ENCODE results near the gene NR5A2.
A peak's percentile ranks its signal among the peaks of the same experiment; 100 is the strongest.

The NR5A2 gene

DNA sequence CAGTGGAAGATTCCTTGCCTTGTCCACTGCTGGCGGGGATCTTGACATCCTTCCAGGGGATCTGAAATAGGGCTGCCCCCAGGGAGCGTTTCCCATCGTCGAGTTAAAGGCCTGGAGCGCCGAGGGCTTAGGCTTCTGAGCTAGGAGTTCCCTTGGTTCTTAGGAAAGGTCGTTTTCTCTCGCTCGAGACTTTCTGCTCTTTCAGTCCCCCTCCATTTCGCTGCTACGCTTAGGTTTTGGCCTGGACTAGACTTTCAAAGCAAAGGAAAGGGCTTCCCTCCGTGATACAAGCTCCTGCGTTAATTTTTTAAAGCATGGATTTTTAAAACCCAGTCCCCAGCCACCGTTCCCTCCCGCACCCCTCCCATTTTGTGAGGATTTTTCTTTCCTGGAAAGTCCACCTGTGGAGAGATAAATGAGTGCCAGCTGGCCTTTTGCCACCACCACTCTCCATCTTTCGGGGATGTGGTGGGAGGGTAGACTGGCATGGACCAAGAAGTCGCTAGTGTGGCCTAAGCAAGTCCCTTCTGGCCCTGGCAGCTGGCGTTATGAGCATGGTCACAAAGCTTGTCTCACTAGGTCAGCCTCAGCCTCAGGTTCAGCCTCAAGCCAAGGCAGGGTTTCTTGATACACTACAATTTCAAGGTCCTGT, 9.2 kb downstream of the NR5A2 start:
- no peak for DNase-seq

DNA sequence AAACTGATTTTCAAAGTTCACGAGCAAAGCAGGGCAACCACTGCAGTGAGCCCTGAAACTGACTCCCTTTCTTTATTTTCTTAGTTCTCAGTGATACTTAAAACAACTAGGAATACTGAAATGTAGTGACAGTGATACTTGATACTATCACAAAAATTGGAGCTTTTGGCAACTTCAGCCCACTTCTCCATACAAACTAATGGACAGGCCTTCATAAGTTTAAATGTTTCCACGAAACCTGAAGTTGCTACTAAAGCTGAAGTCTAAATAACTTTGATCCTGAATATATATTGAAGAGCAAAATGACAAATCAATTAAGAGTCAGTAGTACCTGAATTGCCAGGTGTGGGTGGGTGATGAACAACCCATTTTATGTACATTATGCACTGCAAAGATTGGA, 10.0 kb downstream of the NR5A2 start:
- DNase-seq, result no peak

DNA sequence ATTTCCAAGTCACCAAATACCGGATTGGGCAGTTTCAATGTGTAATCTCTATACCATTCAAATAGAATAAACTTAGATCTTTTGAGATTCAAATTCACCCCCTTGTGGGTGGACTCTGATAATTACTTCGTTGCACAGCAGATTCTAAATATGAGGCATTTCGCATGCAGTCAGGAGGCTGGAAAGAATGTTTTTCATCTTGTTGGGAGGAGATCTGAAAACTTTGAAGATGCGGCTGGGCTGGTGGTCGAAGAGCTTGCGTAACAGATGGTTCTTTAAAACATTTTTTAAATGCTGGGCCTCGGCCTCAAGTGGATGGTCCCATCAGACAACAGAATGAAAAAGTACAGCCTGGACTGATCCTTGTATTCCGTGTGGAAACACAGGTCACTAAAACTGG, 10.4 kb downstream of the NR5A2 start:
- no peak for DNase-seq

DNA sequence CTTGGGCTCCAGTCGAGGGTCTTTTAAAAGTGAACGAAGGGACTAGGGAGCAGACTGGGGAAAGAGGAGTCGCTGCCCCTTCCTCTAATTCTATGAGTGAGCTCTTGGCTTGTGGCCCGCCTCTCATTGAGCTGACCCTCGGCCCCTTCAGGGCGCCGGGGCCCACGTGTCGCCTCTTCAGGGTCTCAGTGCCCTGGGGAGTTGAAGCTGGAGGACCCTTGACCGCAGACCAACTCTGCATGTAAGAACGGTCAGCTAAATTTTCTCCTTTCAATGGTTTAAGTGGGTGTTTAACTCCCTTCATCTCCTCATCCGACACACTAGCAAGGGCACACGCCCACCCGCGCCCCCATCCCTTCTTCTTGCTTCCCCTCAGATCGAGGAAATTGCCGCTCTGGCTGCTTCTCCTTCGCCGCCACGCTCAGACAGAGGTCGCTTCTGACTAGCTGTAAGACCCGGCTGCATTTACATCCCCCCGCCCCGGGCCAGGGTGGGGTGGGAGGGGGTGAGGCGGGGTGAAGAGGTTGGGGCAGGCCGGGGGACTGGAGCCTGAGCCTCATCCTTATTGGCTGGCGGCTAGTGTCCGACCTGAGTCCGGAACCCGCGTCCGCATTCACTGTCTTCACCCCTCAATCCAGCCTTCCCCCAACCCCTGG, 10.9 kb downstream of the NR5A2 start:
- DNase-seq, result no peak

DNA sequence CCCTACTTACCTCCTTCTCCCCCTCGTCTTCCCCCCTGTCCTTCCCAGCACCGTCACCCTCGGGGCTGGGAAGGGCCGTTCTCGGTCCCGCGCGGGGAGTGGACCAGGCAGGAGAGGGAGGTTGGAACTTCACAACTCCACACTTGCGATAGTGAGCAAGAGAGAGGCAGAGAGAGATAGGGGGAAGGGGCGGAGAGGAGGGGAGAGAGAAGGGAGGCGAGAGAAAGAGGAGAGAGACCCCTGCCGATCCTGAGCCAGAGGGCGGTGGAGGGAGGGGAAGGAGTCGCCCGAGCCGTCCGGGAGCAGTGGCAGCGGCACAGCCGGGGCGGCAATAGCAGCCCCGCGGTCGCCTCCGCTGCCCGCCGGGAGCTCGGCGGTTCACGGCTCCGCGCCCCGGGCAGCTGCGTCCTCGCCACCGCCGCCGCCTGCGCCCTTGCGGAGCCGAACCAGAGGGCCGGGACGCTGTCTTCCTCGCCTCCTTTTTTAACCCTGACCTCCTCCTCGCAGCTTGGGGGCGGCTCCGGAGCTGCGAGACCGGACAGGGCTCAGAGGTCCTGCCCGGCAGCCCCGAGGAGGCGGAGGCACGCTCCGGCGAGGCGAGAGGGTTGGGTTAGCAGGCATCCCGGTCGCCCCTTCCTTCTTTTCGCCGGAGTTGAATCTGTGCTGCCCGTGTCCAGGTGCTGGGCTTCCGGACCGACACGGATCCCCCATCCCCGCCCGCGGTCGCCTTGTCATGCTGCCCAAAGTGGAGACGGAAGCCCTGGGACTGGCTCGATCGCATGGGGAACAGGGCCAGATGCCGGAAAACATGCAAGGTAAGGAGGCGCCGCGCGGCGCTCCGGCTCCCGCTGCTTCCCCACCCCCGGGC, 11.7 kb downstream of the NR5A2 start:
- peak; percentile 53 for DNase-seq

DNA sequence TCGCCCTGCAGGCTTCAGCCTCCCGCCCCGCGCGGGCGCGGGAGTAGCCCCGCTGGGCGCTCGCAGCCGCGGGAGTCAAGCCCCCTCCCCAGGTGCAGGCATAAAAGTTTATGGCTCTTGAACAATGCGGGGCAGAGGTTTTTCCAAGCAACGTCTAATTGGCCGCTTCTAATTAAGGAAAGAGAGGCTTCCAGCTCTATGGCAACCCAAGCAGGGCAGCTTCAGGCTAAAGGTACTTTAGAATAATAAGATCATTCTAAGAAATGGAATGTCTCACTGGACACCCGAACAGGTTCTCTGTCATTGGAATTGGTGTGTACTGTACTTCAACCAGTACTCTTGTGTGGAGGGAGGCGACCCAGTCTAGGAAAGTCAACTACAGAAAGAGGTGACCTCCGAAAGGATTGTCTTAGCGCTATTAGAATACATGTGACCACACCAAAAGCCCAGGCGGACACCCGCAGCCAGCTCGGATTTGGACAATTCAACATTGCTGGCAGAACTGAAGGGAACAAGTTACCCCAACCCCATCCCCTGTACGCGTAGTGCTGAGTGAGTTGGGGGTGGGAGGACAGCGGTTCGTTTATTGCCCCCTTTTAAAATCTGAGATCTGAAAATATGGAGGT, 12.5 kb downstream of the NR5A2 start:
- no peak for DNase-seq

DNA sequence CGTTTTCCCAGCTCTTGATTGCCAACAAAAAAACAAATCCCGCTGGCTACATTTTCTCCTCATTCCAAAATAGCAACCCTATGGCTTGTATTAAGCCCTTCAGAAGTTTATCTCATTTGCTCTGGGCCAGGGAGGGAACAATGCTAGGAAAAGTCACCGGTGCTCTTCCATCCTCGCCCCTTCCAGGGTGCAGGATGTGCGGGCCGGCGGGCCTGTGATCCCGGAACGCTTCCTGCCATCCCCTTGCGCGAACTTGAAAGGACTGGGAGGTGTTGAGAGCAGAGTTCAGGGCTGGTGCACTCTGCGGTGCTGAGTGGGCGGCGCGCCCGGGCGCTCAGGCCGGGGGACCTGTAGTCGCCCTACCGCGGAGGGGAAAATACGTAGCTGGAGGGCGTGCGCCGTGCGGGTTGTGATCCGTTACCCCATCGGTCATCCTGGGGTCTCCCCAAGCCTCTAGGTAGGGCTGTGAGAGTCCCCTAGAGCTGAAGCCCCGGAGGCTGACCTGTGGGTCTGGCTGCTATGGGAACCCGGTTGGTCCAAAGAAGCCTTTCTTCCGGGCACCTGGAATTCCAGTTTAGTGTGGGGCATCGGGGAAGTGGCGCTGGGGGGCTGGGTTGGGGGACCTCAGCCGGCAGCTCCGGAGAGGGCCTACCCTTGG, 13.1 kb downstream of the NR5A2 start:
- DNase-seq, result no peak

DNA sequence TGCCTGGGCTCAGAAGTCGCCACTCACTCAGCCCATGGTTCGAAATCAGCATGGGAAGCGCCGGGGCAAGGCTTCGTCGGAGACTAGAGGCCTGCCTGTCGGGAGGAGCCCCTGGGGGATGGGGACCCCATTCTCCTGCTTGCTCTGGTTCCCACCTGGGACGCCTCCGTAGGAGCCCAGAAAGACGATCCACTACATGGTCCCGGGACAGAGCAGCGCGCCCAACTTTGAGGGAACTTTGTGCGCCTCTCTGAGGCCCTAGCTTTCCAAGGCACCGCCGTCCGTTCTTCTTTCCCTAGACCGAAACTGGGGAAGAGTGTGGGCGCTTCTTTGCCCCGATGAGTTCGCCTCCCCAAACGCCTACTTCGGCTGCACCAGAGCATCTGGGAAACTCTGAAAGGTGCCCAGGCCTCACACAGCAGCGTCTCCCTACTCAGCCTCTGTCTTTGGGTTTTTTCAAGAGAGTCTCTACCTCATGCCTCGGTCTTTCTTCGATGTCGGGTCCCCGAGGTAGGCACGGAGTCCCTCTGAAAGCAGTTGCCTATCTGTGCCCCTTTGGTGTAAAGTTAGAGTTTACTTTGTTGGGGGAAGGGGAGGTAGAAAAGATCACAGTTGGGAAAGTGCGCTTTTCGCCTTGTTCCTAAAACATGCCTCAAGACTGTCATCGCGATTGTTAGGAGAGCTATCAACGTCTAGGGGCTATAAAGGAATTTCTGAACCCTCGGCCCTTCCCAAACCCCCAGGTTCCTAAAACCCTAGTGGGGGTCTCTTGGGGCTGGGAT, 14.0 kb downstream of the NR5A2 start:
- no peak for DNase-seq

DNA sequence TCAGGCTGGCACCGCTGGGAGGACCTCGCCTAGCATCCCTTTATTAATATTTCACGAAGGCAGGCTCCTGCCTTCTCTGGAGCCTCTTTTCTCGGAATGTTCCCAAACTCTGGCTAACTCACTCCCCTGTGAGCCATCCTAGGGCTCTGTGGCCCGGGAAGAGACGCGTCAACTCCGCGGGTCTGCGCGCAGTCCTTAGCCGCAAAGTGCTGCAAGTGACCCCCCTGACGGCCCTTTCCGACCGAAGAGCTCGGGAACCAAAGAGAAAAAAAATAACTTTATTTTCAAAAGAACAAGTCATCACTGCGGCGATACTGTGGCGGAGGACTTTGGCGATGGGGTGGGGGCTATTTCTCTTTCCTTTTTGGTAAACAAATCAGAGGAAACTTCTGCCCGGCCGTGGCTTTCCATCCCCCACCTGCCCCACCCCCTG, 14.6 kb downstream of the NR5A2 start:
- DNase-seq, result no peak

DNA sequence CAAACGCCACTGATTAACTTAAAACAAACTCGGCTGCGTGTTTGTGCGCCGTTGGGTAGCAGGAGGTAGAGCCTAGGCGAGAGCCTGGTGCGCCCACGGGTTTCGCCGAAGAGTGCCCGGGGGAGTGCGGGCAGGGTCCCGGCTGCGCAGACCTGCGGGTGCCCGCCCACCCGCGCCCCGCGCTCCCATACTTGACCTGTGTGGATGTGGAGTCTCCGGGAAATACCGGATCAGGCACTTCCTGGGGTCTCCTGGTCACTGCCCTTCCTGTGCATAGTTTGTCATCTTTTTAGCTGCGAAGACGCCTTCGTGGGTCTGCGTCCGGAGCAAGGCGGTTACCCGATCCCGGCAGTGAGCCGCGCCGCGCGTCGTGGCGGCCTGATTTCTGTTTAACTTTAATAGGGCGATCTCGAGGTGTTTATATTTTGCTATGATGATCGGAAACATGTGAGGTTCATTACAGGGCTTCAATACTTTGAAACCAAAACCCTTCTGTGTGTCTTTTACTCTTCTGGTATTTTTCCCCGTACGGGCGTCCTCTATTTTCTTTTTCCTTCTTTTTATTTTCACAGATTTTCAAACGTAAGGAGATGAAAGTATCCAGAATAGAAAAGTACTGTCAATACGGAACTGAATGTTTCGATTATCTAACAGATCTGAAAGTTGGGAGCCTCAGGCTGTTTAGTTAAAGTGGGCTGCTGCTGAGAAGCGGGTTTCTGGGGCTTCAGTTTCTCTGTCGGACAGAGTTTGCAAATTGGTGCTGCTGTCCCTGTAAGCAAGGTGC, 15.2 kb downstream of the NR5A2 start:
- no peak for DNase-seq

DNA sequence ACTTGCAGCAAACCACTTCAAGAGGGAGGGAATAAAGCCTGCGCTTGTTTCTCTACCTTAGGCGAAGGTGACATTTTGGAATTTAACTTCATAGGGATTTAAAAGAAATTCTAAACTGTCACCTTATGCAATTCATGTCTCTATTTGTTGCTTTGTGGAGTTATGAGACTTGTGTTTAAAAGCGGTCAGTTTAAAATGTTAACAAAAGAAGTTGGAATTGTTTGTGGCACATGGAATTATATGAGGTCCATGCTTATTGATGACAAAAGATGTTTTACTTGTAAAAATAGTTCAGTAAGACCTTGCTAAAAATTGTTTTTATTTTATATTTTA, 15.8 kb downstream of the NR5A2 start:
- DNase-seq, result no peak

DNA sequence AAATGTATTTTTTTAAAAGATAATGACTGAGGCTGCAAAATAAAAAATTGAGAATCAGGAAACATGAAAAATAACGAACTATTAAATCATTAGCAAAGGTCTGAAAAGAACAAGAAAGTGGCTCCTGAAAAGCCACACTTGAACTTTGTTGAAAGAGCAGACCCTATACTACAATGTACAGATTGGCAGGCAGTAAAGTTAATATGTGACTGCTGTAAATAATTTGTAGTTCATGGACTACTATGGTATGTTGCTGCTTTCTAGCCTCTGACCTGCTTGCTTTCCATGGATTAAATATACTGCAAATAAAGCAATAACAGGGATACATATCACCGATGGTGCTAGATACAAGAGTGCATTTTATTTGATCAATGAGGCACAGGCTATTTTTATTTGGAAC, 18.6 kb downstream of the NR5A2 start:
- DNase-seq, result no peak

DNA sequence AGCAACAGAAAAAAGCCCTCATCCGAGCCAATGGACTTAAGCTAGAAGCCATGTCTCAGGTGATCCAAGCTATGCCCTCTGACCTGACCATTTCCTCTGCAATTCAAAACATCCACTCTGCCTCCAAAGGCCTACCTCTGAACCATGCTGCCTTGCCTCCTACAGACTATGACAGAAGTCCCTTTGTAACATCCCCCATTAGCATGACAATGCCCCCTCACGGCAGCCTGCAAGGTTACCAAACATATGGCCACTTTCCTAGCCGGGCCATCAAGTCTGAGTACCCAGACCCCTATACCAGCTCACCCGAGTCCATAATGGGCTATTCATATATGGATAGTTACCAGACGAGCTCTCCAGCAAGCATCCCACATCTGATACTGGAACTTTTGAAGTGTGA, 20.7 kb downstream of the NR5A2 start:
- no peak for DNase-seq

DNA sequence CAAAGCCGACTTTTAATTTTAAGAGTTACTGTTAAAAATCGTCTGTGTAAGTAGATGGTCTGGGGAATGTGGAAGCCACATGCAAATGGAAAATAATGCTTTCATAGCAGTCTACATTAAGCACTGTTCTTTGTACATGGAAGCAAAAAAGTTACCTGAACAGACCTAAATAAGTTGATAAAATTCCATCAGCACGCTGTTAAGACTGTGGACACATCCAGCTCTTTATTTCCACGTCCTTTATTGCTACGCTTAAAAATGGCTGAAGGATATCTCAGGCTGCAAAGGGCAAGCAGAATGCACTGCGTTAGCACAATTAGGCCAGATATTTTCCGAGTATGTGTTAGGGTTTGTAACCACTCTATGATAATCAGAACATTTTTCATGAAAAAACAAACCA, 22.3 kb downstream of the NR5A2 start:
- DNase-seq, result no peak

DNA sequence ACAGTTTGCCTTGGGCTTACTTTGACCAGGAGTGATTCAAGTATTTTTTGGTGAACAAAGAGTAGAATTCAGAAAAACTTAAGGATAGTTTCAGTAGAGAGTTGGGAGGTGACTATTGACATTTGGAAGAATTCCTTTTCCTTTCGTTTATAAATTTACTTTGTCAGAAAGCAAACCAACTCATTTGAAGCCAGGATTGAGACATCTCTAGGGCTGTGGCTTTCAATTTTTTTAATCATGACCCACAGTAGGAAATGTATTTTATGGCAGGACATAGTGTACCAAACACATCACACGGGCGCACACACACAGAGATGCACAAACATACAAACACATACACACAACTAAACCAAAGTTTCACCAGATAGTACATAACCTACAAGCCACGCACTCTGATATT, 24.1 kb downstream of the NR5A2 start:
- no peak for DNase-seq

DNA sequence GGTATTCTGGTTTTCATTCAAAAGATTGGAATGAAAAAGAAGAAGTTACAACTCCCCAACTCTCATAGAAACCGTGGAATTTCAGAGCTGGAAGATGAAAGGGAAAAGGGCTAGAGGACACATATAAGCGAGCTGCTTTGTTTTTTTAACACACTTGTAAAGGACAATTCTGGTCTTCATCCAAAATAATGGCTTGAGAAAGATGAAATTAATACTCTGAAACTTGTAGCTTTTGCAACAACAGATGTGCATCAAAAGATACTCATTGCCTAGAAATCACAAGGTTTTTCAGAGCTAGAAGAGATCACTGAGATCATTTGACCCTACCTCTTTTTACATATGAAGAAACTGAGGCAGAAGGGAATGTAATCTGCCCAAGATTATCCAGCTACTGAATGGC, 25.6 kb downstream of the NR5A2 start:
- no peak for DNase-seq

DNA sequence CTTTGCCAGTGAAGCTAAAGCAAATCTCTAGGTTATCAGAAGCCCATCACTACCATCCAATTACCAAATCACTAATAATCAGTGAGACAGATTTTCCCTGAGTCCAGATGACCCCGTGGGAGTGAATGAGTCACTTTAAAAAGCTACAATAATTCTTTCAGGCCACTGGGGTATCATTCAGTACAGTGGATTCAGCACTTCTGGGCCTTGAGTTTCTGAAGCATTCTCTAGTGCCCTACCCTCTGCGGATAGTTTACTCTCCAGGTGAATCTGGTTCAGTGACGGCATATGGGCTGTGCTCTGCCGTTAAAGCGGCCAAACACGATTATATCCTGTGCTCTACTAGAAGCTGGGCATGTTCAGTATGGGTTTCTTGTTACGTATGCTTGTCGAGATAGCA, 26.1 kb downstream of the NR5A2 start:
- DNase-seq, result no peak

DNA sequence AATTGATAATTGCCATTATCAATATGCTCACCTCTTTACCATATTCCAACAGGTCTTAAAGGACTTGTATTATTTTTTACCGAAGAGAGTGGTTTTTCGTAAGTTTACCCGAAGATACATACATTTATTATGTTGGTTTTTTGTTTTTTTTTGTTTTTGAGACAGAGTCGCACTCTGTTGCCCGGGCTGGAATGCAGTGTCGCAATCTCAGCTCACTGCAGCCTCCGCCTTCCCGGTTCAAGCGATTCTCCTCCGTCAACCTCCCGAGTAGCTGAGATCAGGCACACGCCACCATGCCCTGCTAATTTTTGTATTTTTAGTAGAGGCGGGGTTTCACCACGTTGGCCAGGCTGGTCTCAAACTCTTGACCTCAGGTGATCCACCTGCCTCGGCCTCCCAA, 30.8 kb downstream of the NR5A2 start:
- no peak for DNase-seq

DNA sequence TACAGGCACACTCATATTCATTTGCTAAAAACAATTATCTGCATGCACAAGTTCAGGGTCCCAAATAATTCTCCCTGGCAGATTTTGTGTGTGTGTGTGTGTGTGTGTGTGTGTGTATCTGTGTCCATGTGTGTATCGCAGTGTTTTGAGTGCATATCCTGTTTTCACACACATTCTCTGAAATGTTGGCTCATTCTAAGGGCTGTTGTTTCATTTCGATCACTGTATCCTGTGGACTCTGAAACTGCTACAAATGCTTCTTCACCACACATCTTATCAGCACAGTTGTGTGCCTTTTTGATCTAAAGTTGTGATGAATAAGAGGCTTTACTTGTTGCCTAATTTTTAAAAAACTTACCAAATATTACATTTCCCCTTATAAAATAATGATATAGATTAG, 34.6 kb downstream of the NR5A2 start:
- no peak for DNase-seq

DNA sequence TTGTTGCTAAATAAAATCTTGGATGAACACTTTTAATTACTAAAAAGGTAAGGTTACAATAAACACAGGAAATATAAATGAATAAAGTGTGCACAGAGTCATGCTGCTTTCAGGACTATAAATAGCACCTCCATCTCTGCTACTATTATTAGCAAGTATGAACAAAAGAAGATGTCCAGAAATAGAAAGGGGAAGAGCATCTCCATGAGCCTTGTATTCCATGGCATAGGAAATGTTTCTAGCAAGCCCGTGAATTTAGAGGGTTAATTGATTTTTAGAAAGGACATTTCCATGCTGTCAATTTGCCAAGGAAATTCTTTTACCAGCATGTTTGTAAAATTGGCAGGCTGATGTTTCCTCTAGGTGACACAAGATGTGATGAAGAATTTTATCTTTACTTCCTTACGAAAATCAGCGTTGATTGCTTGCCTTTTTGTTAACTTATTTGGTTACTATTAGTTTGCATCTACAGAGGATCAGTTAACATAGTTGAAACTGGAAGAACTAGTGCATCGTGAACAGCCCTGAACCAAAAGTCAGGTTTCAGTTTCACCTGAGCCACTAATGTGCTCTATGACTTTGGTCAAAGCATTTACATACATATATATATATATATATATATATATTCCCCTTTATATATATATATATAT, 45.3 kb downstream of the NR5A2 start:
- no peak for DNase-seq

DNA sequence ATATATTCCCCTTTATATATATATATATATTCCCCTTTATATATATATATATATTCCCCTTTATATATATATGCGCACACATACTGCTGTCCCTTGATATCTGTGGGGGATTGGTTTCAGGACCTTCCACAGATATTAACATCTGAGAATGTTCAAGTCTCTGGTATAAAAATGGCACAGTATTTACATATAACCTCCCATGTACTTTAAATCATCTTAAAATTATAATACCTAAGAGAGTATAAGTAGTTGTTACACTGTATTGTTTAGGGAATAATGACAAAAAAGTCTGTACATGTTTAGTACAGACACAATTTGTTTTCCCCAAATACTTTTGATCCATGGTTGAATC, 45.8 kb downstream of the NR5A2 start:
- DNase-seq, result no peak

Data from NCI-H345 (cell line).